Kidney tubule cell (primary cell): ENCODE data around the gene TANGO2.

ENCODE experiments used
- DNase-seq: peaks from one replicate; pipeline ENCODE4 v3.0.0-alpha.2; 2018; ENCODE audit warnings: low spot score

The TANGO2 gene

GRCh38 chr22:20107471-20107901, 86.6 kb downstream of the TANGO2 start:
- DNase-seq = no peak

GRCh38 chr22:20107951-20108756, 87.2 kb downstream of the TANGO2 start:
- DNase-seq = no peak

- DNase-seq = no peak
Measured at GRCh38 chr22:20108757-20109230, 87.9 kb downstream of the TANGO2 start.

- DNase-seq = no peak
Measured at GRCh38 chr22:20109411-20110358, 88.8 kb downstream of the TANGO2 start.

GRCh38 chr22:20110359-20110985, 89.6 kb downstream of the TANGO2 start:
- no peak for DNase-seq

GRCh38 chr22:20111045-20111688, 90.3 kb downstream of the TANGO2 start:
- DNase-seq = peak; percentile 31

GRCh38 chr22:20111689-20112622, 91.0 kb downstream of the TANGO2 start:
- DNase-seq = no peak

- DNase-seq = no peak
Measured at GRCh38 chr22:20112623-20113511, 92.0 kb downstream of the TANGO2 start.

- DNase-seq = no peak
Measured at GRCh38 chr22:20113551-20114310, 92.8 kb downstream of the TANGO2 start.

GRCh38 chr22:20114506-20115475, 93.9 kb downstream of the TANGO2 start:
- no peak for DNase-seq

GRCh38 chr22:20115691-20116375, 94.9 kb downstream of the TANGO2 start, which contains the start of gene RANBP1:
Gene RANBP1, plus strand, starts transcription at chr22:20116104. Its CDS starts 81 bp downstream, at chr22:20116185.
- no peak for DNase-seq

GRCh38 chr22:20116376-20116950, 95.6 kb downstream of the TANGO2 start:
- no peak for DNase-seq
